Measurements from ENCODE around the gene DPRX. TPM values are rescaled to one million over a fixed set of nuclear protein-coding genes. Genes with fewer than 3 reads are reported as not detected.

The DPRX gene
- polyA plus RNA-seq, 1 donor from 2014 or later, result not detected

GRCh38 chr19:53621885-53622740 is 9.7 kb upstream of the DPRX start:
- no peaks in the 10 kb centered on the region for H3K79me2 ChIP-seq (replicated peaks; ENCODE audit: insufficient read depth, low read length)
- H3K27me3 ChIP-seq (ENCODE audit: insufficient read depth, low read depth, low read length), result no peaks in the 10 kb centered on the region
- H3K9me2 ChIP-seq (ENCODE audit: insufficient read depth, low read length), result no peaks in the 10 kb centered on the region
- no peaks in the 10 kb centered on the region for H4K20me1 ChIP-seq (ENCODE audit: insufficient read depth)
- H3K36me3 ChIP-seq (ENCODE audit: insufficient read depth, low read length), result no peaks in the 10 kb centered on the region
- no peak overlapping the region for H3K4me3 ChIP-seq (ENCODE audit: low read length)
- H3K9me3 ChIP-seq (ENCODE audit: low read length), result no peaks in the 10 kb centered on the region
- H3K27ac ChIP-seq (ENCODE audit: low read length), result no peak overlapping the region
- H2AFZ ChIP-seq (ENCODE audit: low read depth, low read length), result no peak overlapping the region
- H3K4me2 ChIP-seq (ENCODE audit: low read length), result no peak overlapping the region
- no peaks in the 10 kb centered on the region for H3F3A ChIP-seq (ENCODE audit: insufficient read depth, low read length, poor library complexity, severe bottlenecking)
- TF ChIP-seq SMC3 (conservative IDR thresholded peaks at IDR 0.05; ENCODE audit: poor library complexity), result no peak
- no peak overlapping the region for H3K9ac ChIP-seq (ENCODE audit: low read length)

GRCh38 chr19:53624771-53625545 is 6.8 kb upstream of the DPRX start:
- H3K9me3 ChIP-seq (ENCODE audit: low read length), result no peaks in the 10 kb centered on the region
- H3K9me2 ChIP-seq (ENCODE audit: insufficient read depth, low read length), result no peaks in the 10 kb centered on the region
- no peak overlapping the region for H3K27ac ChIP-seq (ENCODE audit: low read length)
- H3K4me3 ChIP-seq (ENCODE audit: low read length), result no peak overlapping the region
- no peaks in the 10 kb centered on the region for H4K20me1 ChIP-seq (ENCODE audit: insufficient read depth)
- no peak overlapping the region for H3K9ac ChIP-seq (ENCODE audit: low read length)
- H3K27me3 ChIP-seq (ENCODE audit: insufficient read depth, low read depth, low read length), result no peaks in the 10 kb centered on the region
- no peak overlapping the region for H2AFZ ChIP-seq (ENCODE audit: low read depth, low read length)
- TF ChIP-seq TAF1 (IDR thresholded peaks at IDR 0.05; ENCODE audit: low read depth) (no peak), REST (IDR thresholded peaks at IDR 0.05; ENCODE audit: borderline replicate concordance) (no peak), POLR2AphosphoS5 (IDR thresholded peaks at IDR 0.05) (no peak), EZH2 (IDR thresholded peaks at IDR 0.05; ENCODE audit: borderline replicate concordance, insufficient read depth, low read length, poor library complexity, severe bottlenecking) (no peak), SMC3 (conservative IDR thresholded peaks at IDR 0.05; ENCODE audit: poor library complexity) (no peak), EP300 (conservative IDR thresholded peaks at IDR 0.05; ENCODE audit: poor library complexity, severe bottlenecking) (no peak), RAD21 (conservative IDR thresholded peaks at IDR 0.05) (no peak), MXI1 (conservative IDR thresholded peaks at IDR 0.05; ENCODE audit: poor library complexity, severe bottlenecking) (no peak)
- TF ChIP-seq, protein P1, sequence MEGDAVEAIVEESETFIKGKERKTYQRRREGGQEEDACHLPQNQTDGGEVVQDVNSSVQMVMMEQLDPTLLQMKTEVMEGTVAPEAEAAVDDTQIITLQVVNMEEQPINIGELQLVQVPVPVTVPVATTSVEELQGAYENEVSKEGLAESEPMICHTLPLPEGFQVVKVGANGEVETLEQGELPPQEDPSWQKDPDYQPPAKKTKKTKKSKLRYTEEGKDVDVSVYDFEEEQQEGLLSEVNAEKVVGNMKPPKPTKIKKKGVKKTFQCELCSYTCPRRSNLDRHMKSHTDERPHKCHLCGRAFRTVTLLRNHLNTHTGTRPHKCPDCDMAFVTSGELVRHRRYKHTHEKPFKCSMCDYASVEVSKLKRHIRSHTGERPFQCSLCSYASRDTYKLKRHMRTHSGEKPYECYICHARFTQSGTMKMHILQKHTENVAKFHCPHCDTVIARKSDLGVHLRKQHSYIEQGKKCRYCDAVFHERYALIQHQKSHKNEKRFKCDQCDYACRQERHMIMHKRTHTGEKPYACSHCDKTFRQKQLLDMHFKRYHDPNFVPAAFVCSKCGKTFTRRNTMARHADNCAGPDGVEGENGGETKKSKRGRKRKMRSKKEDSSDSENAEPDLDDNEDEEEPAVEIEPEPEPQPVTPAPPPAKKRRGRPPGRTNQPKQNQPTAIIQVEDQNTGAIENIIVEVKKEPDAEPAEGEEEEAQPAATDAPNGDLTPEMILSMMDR (IDR thresholded peaks at IDR 0.05; ENCODE audit: poor library complexity, severe bottlenecking), result no peak
- H3K36me3 ChIP-seq (ENCODE audit: insufficient read depth, low read length), result no peaks in the 10 kb centered on the region
- no peak overlapping the region for H3K4me2 ChIP-seq (ENCODE audit: low read length)
- H3F3A ChIP-seq (ENCODE audit: insufficient read depth, low read length, poor library complexity, severe bottlenecking), result no peaks in the 10 kb centered on the region
- no peaks in the 10 kb centered on the region for H3K79me2 ChIP-seq (replicated peaks; ENCODE audit: insufficient read depth, low read length)
